Caco-2 (cell line): ENCODE measurements around the gene RFX3. TPM values are rescaled to one million over a fixed set of nuclear protein-coding genes. Genes with fewer than 3 reads are reported as not detected.

ENCODE experiments used
- BruUV-seq: library from RNA; stranded (reverse); fragments of 400-500 nt; replicated peaks from 2 replicates; lab custom pipeline; 2021; lab: Mats Ljungman, UMichigan
- CTCF ChIA-PET: fragments of 300-600 bp; sonication (Branson Sonifier 250); formaldehyde crosslinking; loops from one replicate; lab custom pipeline; 2022; ENCODE audit warnings: antibody characterized with exemption; lab: Charles Lee
- POLR2A ChIA-PET: fragments of 300-600 bp; sonication (Branson Sonifier 250); formaldehyde crosslinking; loops from one replicate; lab custom pipeline; 2022; ENCODE audit warnings: antibody characterized with exemption; lab: Charles Lee
- DNase-seq, 2 experiments: peaks; one replicate each; pipeline versions ENCODE4 v3.0.0 to v3.0.0-alpha.2; 2020 to 2022
- H3K27me3 ChIP-seq: replicated peaks from 2 replicates; pipeline ENCODE4 v1.6.0; 2011; ENCODE audit warnings: low read length; ENCODE audit not compliant: control insufficient read depth, insufficient read depth
- H3K36me3 ChIP-seq: 2 replicates; pipeline ENCODE4 v1.5.1; 2011; ENCODE audit warnings: low read length; ENCODE audit not compliant: control insufficient read depth, insufficient read depth
- H3K4me1 ChIP-seq: fragments of 250-450 bp; sonication (Bioruptor Pico); 2 replicates; pipeline ENCODE4 v1.5.1; 2020; ENCODE audit warnings: mild to moderate bottlenecking
- H3K4me3 ChIP-seq: 2 replicates; pipeline ENCODE4 v1.5.1; 2011; ENCODE audit warnings: low read depth, mild to moderate bottlenecking, control low read depth, low read length
- H3K9me3 ChIP-seq: fragments of 250-450 bp; sonication (Bioruptor Pico); 2 replicates; pipeline ENCODE4 v1.5.1; 2020; ENCODE audit warnings: mild to moderate bottlenecking, moderate library complexity
- H3K27ac Mint-ChIP-seq: one replicate; pipeline ENCODE4 v1.8.0; 2022; ENCODE audit warnings: mixed read lengths; ENCODE audit not compliant: unreplicated experiment
- H3K27me3 Mint-ChIP-seq: one replicate; pipeline ENCODE4 v1.8.0; 2022; ENCODE audit warnings: mixed read lengths; ENCODE audit not compliant: insufficient read depth, unreplicated experiment
- H3K36me3 Mint-ChIP-seq: one replicate; pipeline ENCODE4 v1.8.0; 2022; ENCODE audit warnings: mild to moderate bottlenecking, mixed read lengths; ENCODE audit not compliant: insufficient read depth, unreplicated experiment
- H3K4me1 Mint-ChIP-seq: one replicate; pipeline ENCODE4 v1.8.0; 2022; ENCODE audit warnings: low read depth, mixed read lengths; ENCODE audit not compliant: unreplicated experiment
- H3K4me3 Mint-ChIP-seq: one replicate; pipeline ENCODE4 v1.8.0; 2022; ENCODE audit warnings: mild to moderate bottlenecking, moderate library complexity, mixed read lengths; ENCODE audit not compliant: unreplicated experiment
- H3K9me3 Mint-ChIP-seq: one replicate; pipeline ENCODE4 v1.8.0; 2022; ENCODE audit warnings: mixed read lengths; ENCODE audit not compliant: unreplicated experiment
- intact Hi-C: fragments of 100-400 bp; cut with micrococcal nuclease; formaldehyde crosslinking; loops from one replicate; pipeline ENCODE4 v1.10.0; 2022; ENCODE audit not compliant: unreplicated experiment
- total RNA-seq: library from RNA; stranded (reverse); gene quantifications from 2 replicates; pipeline ENCODE4 v1.2.3, GENCODE V29; 2022
- TF ChIP-seq, protein P1 (sequence below), 2 experiments: fragments of 200-600 bp in 1 of 2; IDR thresholded peaks; 1 replicate in 1 of 2; 2 replicates in 1 of 2; pipeline versions ENCODE4 v1.5.1 to v1.8.0; 2011 to 2022; ENCODE audit warnings: antibody characterized with exemption in 1 of 2, control low read depth in 1 of 2, inconsistent platforms in 1 of 2, low read depth in 1 of 2, low read length in 1 of 2, mild to moderate bottlenecking in 1 of 2, moderate library complexity in 1 of 2; ENCODE audit not compliant: insufficient read depth in 1 of 2, severe bottlenecking in 1 of 2, unreplicated experiment in 1 of 2

Gene RFX3
- total RNA-seq, 1 experiment from 2014 or later = 4.2 TPM

DNA sequence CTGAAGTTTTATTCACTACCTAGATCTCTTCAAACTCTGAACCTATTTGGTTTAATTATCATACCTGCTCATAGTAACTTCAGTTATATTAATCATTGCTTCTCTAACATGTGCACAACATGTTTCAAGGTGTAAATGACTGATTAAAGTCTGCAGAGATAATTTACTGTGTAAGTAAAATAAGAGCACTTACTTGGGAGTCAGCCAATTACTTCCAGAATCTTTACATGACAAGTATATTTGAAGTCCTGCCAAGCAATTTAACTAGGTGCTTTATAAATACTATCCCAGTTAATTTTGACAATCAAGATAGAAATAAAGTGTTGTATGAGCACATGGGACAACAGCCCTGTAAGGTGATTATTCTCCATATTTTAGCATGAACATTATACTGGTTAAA, 109.9 kb downstream of the RFX3 start:
- ChIA-PET CTCF (no interaction called here), POLR2A (no interaction called here)
- no peak overlapping the region for H3K4me3 Mint-ChIP-seq
- no peaks in the 10 kb centered on the region for H3K9me3 ChIP-seq
- no peak for DNase-seq
- H3K27ac Mint-ChIP-seq = no peak overlapping the region
- no peaks in the 10 kb centered on the region for H3K9me3 Mint-ChIP-seq
- H3K27me3 ChIP-seq = no peaks in the 10 kb centered on the region
- no peaks in the 10 kb centered on the region for H3K36me3 Mint-ChIP-seq
- intact Hi-C loops = no loop called here
- H3K4me3 ChIP-seq = no peak overlapping the region
- no TSS peak for BruUV-seq
- no peaks in the 10 kb centered on the region for H3K4me1 ChIP-seq
- H3K27me3 Mint-ChIP-seq = no peaks in the 10 kb centered on the region
- no peaks in the 10 kb centered on the region for H3K36me3 ChIP-seq
- H3K4me1 Mint-ChIP-seq = no peaks in the 10 kb centered on the region
- TF ChIP-seq, protein P1, sequence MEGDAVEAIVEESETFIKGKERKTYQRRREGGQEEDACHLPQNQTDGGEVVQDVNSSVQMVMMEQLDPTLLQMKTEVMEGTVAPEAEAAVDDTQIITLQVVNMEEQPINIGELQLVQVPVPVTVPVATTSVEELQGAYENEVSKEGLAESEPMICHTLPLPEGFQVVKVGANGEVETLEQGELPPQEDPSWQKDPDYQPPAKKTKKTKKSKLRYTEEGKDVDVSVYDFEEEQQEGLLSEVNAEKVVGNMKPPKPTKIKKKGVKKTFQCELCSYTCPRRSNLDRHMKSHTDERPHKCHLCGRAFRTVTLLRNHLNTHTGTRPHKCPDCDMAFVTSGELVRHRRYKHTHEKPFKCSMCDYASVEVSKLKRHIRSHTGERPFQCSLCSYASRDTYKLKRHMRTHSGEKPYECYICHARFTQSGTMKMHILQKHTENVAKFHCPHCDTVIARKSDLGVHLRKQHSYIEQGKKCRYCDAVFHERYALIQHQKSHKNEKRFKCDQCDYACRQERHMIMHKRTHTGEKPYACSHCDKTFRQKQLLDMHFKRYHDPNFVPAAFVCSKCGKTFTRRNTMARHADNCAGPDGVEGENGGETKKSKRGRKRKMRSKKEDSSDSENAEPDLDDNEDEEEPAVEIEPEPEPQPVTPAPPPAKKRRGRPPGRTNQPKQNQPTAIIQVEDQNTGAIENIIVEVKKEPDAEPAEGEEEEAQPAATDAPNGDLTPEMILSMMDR (IDR thresholded peaks at IDR 0.05; ENCODE audit: insufficient read depth in 1 of 2, low read depth in 1 of 2, low read length in 1 of 2, severe bottlenecking in 1 of 2, unreplicated experiment in 1 of 2) = no peak

DNA sequence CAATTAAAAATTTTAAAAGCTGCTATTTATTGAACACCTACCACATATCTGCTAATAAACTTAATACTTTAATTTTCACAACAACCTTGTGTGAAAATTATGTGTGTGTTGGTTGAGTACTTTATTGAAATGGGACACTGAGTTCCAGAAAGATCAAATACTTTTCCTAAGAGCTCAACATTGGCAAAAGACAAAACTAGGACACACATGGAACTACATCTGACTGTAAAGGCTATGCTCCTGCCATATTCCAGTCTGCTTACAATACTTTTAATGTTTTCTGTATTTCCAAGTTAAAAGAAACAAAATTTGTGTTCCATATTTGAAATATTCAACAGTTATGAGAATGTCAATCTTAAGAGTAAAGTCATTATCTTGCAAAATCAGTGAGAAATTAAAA, 111.8 kb downstream of the RFX3 start:
- intact Hi-C loops = no loop called here
- Histone ChIP-seq H3K27me3 (no peaks in the 10 kb centered on the region), H3K4me1 (no peaks in the 10 kb centered on the region), H3K4me3 (no peak overlapping the region), H3K36me3 (no peaks in the 10 kb centered on the region), H3K9me3 (no peaks in the 10 kb centered on the region)
- no peaks in the 10 kb centered on the region for H3K36me3 Mint-ChIP-seq
- TF ChIP-seq, protein P1 (IDR thresholded peaks at IDR 0.05; ENCODE audit: insufficient read depth in 1 of 2, low read depth in 1 of 2, low read length in 1 of 2, severe bottlenecking in 1 of 2, unreplicated experiment in 1 of 2) = no peak
- no peaks in the 10 kb centered on the region for H3K27me3 Mint-ChIP-seq
- H3K4me3 Mint-ChIP-seq = no peak overlapping the region
- H3K4me1 Mint-ChIP-seq = no peaks in the 10 kb centered on the region
- no peak overlapping the region for H3K27ac Mint-ChIP-seq
- no TSS peak for BruUV-seq
- DNase-seq = no peak
- ChIA-PET CTCF (no interaction called here), POLR2A (no interaction called here)
- no peaks in the 10 kb centered on the region for H3K9me3 Mint-ChIP-seq

DNA sequence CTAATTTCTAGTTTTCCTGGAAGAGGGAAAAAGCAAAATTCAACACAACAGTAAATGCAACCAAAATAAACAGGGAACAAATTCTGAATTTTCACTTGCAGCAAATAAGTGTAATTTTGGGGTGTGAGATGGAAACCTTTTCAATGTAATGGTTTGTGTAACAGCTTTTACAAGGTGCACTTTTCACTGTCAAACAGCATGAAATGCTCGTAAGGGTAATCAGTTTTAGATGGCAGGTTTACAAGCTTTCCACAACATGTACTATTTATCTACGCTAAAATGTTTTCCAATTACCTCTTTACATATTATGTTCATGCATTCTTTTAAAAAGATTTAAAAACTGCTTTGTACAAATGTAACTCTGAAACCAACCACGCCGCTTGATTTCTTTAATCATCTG, 115.3 kb downstream of the RFX3 start:
- Mint-ChIP-seq H3K9me3 (no peaks in the 10 kb centered on the region), H3K4me1 (no peaks in the 10 kb centered on the region), H3K27me3 (no peaks in the 10 kb centered on the region), H3K4me3 (no peak overlapping the region), H3K27ac (no peak overlapping the region), H3K36me3 (no peaks in the 10 kb centered on the region)
- intact Hi-C loops = no loop called here
- TF ChIP-seq, protein P1 (IDR thresholded peaks at IDR 0.05; ENCODE audit: insufficient read depth in 1 of 2, low read depth in 1 of 2, low read length in 1 of 2, severe bottlenecking in 1 of 2, unreplicated experiment in 1 of 2) = no peak
- Histone ChIP-seq H3K4me3 (no peak overlapping the region), H3K4me1 (no peaks in the 10 kb centered on the region), H3K36me3 (no peaks in the 10 kb centered on the region), H3K27me3 (no peaks in the 10 kb centered on the region), H3K9me3 (no peaks in the 10 kb centered on the region)
- no TSS peak for BruUV-seq
- no peak for DNase-seq
- ChIA-PET POLR2A (no interaction called here), CTCF (no interaction called here)
